Measurements from ENCODE around the gene HORMAD2. TPM values are rescaled to one million over a fixed set of nuclear protein-coding genes. Genes with fewer than 3 reads are reported as not detected.

Gene HORMAD2
- total and polyA plus RNA-seq, 9 of the 15 experiments (the other 6 are each of a cell fraction or from before 2014, with no cell fraction given): not detected

GRCh38 chr22:30216710-30217109, 136.4 kb downstream of the HORMAD2 start (continued):
- TF ChIP-seq HDAC2 (IDR thresholded peaks at IDR 0.05) (peak; percentile 61; the same call in 1 of the 2 replicates), DLX4 (CRISPR knock-in tag; IDR thresholded peaks at IDR 0.05) (no peak), EP300 (IDR thresholded peaks at IDR 0.05; ENCODE audit: low read length) (peak; percentile 96), HDAC3 (IDR thresholded peaks at IDR 0.05; ENCODE audit: borderline replicate concordance, partially characterized antibody) (peak; percentile 85), ZNF644 (tag; IDR thresholded peaks at IDR 0.05; ENCODE audit: low read depth) (peak; percentile 95), NFE2 (IDR thresholded peaks at IDR 0.05; ENCODE audit: low read depth) (peak; percentile 68), MAFK (IDR thresholded peaks at IDR 0.05; ENCODE audit: low read length) (no peak), TFAM (CRISPR knock-in tag; conservative IDR thresholded peaks at IDR 0.05) (no peak), ZNF507 (tag; conservative IDR thresholded peaks at IDR 0.05) (no peak), SMAD4 (CRISPR knock-in tag; conservative IDR thresholded peaks at IDR 0.05) (peak; percentile 96), USF1 (CRISPR knock-in tag; IDR thresholded peaks at IDR 0.05) (peak; percentile 48), ZBTB34 (CRISPR knock-in tag; IDR thresholded peaks at IDR 0.05) (no peak), HDAC1 (IDR thresholded peaks at IDR 0.05) (peak in 1 of 2 experiments; percentile 78; a peak in 2 of 4 replicates), ZNF239 (CRISPR knock-in tag; IDR thresholded peaks at IDR 0.05) (peak; percentile 75), BRD4 (IDR thresholded peaks at IDR 0.05) (no peak), ZNF277 (CRISPR knock-in tag; IDR thresholded peaks at IDR 0.05; ENCODE audit: borderline replicate concordance) (no peak), ZNF224 (CRISPR knock-in tag; IDR thresholded peaks at IDR 0.05) (no peak), CREB3 (tag; conservative IDR thresholded peaks at IDR 0.05; ENCODE audit: low read depth) (peak; percentile 62; the same call in 1 of the 2 replicates)
- TF ChIP-seq, protein P1, sequence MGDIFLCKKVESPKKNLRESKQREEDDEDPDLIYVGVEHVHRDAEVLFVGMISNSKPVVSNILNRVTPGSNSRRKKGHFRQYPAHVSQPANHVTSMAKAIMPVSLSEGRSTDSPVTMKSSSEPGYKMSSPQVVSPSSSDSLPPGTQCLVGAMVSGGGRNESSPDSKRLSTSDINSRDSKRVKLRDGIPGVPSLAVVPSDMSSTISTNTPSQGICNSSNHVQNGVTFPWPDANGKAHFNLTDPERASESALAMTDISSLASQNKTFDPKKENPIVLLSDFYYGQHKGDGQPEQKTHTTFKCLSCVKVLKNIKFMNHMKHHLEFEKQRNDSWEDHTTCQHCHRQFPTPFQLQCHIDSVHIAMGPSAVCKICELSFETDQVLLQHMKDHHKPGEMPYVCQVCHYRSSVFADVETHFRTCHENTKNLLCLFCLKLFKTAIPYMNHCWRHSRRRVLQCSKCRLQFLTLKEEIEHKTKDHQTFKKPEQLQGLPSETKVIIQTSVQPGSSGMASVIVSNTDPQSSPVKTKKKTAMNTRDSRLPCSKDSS (IDR thresholded peaks at IDR 0.05; ENCODE audit: low read depth, partially characterized antibody): no peak
- TF ChIP-seq, protein P2, sequence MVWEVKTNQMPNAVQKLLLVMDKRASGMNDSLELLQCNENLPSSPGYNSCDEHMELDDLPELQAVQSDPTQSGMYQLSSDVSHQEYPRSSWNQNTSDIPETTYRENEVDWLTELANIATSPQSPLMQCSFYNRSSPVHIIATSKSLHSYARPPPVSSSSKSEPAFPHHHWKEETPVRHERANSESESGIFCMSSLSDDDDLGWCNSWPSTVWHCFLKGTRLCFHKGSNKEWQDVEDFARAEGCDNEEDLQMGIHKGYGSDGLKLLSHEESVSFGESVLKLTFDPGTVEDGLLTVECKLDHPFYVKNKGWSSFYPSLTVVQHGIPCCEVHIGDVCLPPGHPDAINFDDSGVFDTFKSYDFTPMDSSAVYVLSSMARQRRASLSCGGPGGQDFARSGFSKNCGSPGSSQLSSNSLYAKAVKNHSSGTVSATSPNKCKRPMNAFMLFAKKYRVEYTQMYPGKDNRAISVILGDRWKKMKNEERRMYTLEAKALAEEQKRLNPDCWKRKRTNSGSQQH (CRISPR knock-in tag; IDR thresholded peaks at IDR 0.05): peak; percentile 41; the same call in 1 of the 2 replicates
